HUES64 (cell line): ENCODE data around the gene STXBP1.
A peak's percentile ranks its signal among the peaks of the same experiment; 100 is the strongest.

Experiments
- H3K27ac ChIP-seq: 2 replicates; pipeline ENCODE4 v1.7.0; 2013; ENCODE audit warnings: low read depth, low read length, inconsistent platforms
- H3K27me3 ChIP-seq: 2 replicates; pipeline ENCODE4 v1.6.1; 2013; ENCODE audit warnings: mild to moderate bottlenecking, low read length; ENCODE audit not compliant: insufficient read depth
- H3K36me3 ChIP-seq: 2 replicates; pipeline ENCODE4 v1.6.1; 2013; ENCODE audit warnings: mild to moderate bottlenecking, low read length; ENCODE audit not compliant: insufficient read depth
- H3K4me1 ChIP-seq: 2 replicates; pipeline ENCODE4 v1.6.1; 2013; ENCODE audit warnings: mild to moderate bottlenecking, low read length, moderate library complexity; ENCODE audit not compliant: insufficient read depth
- H3K4me3 ChIP-seq: 2 replicates; pipeline ENCODE4 v1.5.1; 2013; ENCODE audit warnings: mild to moderate bottlenecking, low read length, moderate library complexity
- H3K9ac ChIP-seq: 2 replicates; pipeline ENCODE4 v1.6.1; 2013; ENCODE audit warnings: mild to moderate bottlenecking, low read depth, low read length
- H3K9me3 ChIP-seq: 2 replicates; pipeline ENCODE4 v1.6.1; 2013; ENCODE audit warnings: low read depth, low read length; ENCODE audit not compliant: insufficient read depth
- WGBS: fragments of 150-250, 120-280 bp; methylation state at CpG from one replicate; pipeline ENCODE4 v1.1.7; 2013; ENCODE audit warnings: missing lambda C conversion rate; 5-methylcytosine and 5-hydroxymethylcytosine counted together

Gene STXBP1

DNA sequence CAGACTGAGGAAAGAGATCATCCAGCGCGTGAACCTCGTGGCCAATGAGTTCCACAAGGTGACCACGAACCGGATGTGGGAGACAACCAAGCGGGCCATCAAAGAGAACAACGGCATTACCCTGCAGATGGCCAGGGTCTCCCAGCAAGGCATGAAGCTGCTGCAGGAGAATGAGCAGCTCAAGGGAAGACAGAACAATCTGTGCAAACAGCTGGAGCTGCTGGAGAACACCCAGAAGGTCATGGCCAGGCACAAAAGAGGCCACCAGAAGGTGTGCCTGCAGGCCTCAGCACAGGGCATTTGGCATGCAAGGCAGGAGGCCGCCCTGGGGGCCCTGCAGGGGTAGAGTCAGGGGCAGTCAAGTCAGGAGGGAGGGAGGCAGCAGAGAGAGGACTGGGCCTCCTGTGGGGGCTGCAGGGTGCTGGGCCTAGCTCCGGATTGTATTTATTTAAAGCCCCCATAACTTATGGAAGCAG, 99.2 kb downstream of the STXBP1 start:
- Histone ChIP-seq H3K27me3 (peaks cover 5% of the 10 kb centered on the region; the same call in 1 of the 2 replicates), H3K27ac (no peak overlapping the region), H3K4me3 (no peak overlapping the region), H3K36me3 (no peaks in the 10 kb centered on the region), H3K9me3 (no peaks in the 10 kb centered on the region), H3K4me1 (0 out of 2 replicates have a peak, but pooled peaks cover 7% of the 10 kb centered on the region), H3K9ac (no peak overlapping the region)
- 88% methylated on average over 9 of the region's 9 CpGs for WGBS

DNA sequence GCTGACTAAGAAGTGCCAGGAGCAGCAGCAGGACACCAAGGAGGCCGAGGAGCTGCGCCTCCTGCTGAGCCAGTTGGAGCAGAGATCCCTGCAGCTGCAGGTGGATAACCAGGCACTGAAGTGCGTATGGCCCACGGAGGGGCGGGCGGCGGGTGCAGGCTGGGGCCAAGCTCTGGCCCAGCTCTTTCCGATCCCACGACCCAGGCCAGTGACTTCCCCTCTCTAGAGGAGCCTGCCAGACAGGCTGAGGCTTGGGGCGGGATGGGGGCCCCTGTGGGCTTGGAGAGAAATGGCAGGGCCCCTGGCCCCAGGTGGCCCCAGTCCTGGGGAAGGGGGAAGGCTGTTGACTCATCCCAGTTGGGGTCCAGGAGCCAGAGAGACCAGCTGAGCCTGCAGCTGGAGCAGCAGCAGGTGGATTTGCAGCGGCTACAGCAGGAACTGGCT, 99.8 kb downstream of the STXBP1 start:
- no peak overlapping the region for H3K27ac ChIP-seq
- H3K9ac ChIP-seq: no peak overlapping the region
- WGBS: 62% methylated on average over 11 of the region's 11 CpGs
- no peaks in the 10 kb centered on the region for H3K9me3 ChIP-seq
- H3K4me1 ChIP-seq: 0 out of 2 replicates have a peak, but pooled peaks cover 7% of the 10 kb centered on the region
- H3K4me3 ChIP-seq: no peak overlapping the region
- no peaks in the 10 kb centered on the region for H3K36me3 ChIP-seq
- H3K27me3 ChIP-seq: peaks cover 5% of the 10 kb centered on the region; the same call in 1 of the 2 replicates

DNA sequence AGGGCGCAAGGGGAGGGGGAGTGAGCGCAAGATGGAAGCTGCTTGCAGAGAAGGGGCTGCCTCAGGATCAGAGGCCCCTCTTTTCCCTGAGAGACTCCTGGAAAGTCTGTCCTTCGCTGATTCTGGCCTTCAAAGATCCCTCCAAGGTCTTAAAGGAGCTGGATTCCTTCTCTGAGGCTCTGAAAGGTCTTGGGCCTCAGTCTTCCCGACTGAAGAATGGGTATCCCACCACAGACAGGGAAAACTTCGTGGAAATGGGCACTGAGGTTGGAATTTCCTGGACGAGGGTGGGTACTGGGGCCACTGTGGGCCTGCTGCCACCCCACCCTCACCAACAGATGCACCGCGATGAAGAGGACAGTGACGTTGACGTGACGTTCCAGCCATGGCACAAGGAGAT, 100.3 kb downstream of the STXBP1 start:
- Histone ChIP-seq H3K27ac (no peak overlapping the region), H3K27me3 (peaks cover 5% of the 10 kb centered on the region; the same call in 1 of the 2 replicates), H3K9ac (no peak overlapping the region), H3K36me3 (no peaks in the 10 kb centered on the region), H3K9me3 (no peaks in the 10 kb centered on the region), H3K4me1 (0 out of 2 replicates have a peak, but pooled peaks cover 7% of the 10 kb centered on the region), H3K4me3 (no peak overlapping the region)
- 86% methylated on average over 11 of the region's 11 CpGs for WGBS

DNA sequence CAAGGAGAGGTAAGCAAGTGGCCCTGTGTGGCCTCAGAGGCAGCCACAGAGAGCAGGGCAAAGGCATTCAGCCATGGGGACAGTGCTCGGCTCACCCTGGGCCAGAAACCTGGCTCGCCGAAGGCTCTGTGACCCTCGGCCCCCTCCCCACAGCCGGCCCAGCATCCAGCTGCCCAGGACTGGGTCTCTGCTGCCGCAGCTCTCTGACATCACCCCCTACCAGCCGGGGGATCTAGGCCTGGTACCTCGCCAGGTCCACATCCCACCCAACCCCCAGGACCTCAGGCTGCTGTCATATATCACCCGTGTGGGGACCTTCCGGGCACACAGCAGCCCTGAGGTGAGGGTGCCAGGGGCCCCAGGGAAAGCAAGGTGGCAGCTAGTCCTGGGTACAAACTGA, 100.8 kb downstream of the STXBP1 start:
- Histone ChIP-seq H3K9ac (no peak overlapping the region), H3K9me3 (no peaks in the 10 kb centered on the region), H3K36me3 (no peaks in the 10 kb centered on the region), H3K27me3 (peaks cover 5% of the 10 kb centered on the region; the same call in 1 of the 2 replicates), H3K4me1 (0 out of 2 replicates have a peak, but pooled peaks cover 7% of the 10 kb centered on the region), H3K27ac (no peak overlapping the region), H3K4me3 (no peak overlapping the region)
- WGBS: 91% methylated on average over 10 of the region's 10 CpGs

GRCh38 chr9:127714020-127714750, 102.1 kb downstream of the STXBP1 start:
- Histone ChIP-seq H3K9ac (no peak overlapping the region), H3K36me3 (no peaks in the 10 kb centered on the region), H3K4me1 (0 out of 2 replicates have a peak, but pooled peaks cover 7% of the 10 kb centered on the region), H3K9me3 (no peaks in the 10 kb centered on the region), H3K27me3 (peaks cover 5% of the 10 kb centered on the region; the same call in 1 of the 2 replicates), H3K4me3 (peak overlapping the region; percentile 73), H3K27ac (no peak overlapping the region)
- WGBS: 82% methylated on average over 19 of the region's 19 CpGs

DNA sequence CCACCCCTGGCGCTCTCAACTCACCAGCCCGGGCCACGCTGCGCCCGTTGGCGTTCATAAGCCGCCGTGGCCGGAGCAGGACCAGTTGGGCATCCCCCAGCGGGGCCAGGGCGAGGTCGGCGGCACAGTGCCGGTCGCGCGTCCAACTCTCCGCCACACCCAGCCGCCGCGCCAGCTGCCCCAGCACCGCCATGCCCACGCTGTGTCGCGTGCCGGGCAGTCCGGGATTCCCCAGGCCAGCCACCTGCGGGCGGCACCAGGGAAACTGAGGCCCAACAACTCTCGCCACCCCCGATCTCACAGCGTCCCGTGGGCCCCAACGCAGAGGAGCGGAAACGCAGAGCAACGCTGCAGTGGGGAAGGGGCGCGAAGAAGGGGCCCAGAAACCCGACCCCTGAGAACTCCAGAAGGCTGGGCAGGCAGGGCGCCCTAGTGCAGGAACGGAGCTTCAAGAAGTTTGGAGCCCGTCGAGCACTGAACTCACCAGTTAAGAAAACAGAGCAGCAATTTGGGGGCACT, 102.9 kb downstream of the STXBP1 start:
- Histone ChIP-seq H3K27ac (no peak overlapping the region), H3K4me3 (peak overlapping the region; percentile 73), H3K9ac (peak overlapping the region; percentile 46), H3K9me3 (no peaks in the 10 kb centered on the region), H3K4me1 (0 out of 2 replicates have a peak, but pooled peaks cover 7% of the 10 kb centered on the region), H3K36me3 (no peaks in the 10 kb centered on the region), H3K27me3 (peaks cover 5% of the 10 kb centered on the region; the same call in 1 of the 2 replicates)
- WGBS: 2% methylated on average over 44 of the region's 44 CpGs

GRCh38 chr9:127715470-127716337, 103.6 kb downstream of the STXBP1 start, which contains the start of the genes PTRH1 and TTC16:
PTRH1 (minus strand) TSS chr9:127715663; CDS start chr9:127715639, 24 bp downstream.
TTC16 (plus strand) TSS chr9:127716079; CDS start chr9:127716146, 67 bp downstream.
- peaks cover 5% of the 10 kb centered on the region; the same call in 1 of the 2 replicates for H3K27me3 ChIP-seq
- 0 out of 2 replicates have a peak, but pooled peaks cover 7% of the 10 kb centered on the region for H3K4me1 ChIP-seq
- peak within 1 kb of the TSS; percentile 73 for H3K4me3 ChIP-seq
- H3K9me3 ChIP-seq: no peaks in the 10 kb centered on the region
- H3K9ac ChIP-seq: peak within 1 kb of the TSS; percentile 46
- peak within 1 kb of the TSS; percentile 46; the same call in 1 of the 2 replicates for H3K27ac ChIP-seq
- whole genome bisulfite sequencing: 6% methylated on average over 65 of the region's 65 CpGs
- H3K36me3 ChIP-seq: no peaks in the 10 kb centered on the region

DNA sequence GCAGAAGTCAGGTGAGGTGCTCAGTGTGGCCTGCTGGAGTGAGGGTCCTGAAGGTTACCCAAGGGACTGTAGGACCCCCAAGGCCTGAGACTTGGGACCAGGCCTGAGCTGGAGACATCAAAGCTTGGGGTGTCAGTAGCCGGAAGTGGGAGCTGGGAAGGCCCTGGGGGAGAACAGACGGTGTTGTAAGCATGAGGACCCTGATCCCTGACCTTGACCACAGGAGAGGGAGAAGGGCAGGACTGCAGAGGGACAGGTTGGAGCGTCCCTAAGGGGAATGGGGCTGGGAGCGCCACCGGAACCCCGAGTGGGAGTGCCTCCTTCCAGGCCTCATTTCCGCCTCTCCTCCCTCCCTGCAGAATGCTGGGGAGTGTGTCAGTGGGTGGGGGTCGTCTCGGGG, 104.3 kb downstream of the STXBP1 start:
- no peak overlapping the region for H3K27ac ChIP-seq
- WGBS: 91% methylated on average over 5 of the region's 9 CpGs
- peaks cover 5% of the 10 kb centered on the region; the same call in 1 of the 2 replicates for H3K27me3 ChIP-seq
- peak overlapping the region; percentile 73; the same call in 1 of the 2 replicates for H3K4me3 ChIP-seq
- H3K36me3 ChIP-seq: no peaks in the 10 kb centered on the region
- 0 out of 2 replicates have a peak, but pooled peaks cover 7% of the 10 kb centered on the region for H3K4me1 ChIP-seq
- H3K9ac ChIP-seq: no peak overlapping the region
- H3K9me3 ChIP-seq: no peaks in the 10 kb centered on the region

GRCh38 chr9:127717766-127718165, 105.7 kb downstream of the STXBP1 start:
- Histone ChIP-seq H3K4me3 (no peak overlapping the region), H3K36me3 (no peaks in the 10 kb centered on the region), H3K27me3 (peaks cover 5% of the 10 kb centered on the region; the same call in 1 of the 2 replicates), H3K9ac (no peak overlapping the region), H3K4me1 (0 out of 2 replicates have a peak, but pooled peaks cover 3% of the 10 kb centered on the region), H3K9me3 (no peaks in the 10 kb centered on the region), H3K27ac (no peak overlapping the region)
- 92% methylated on average over 5 of the region's 5 CpGs for whole genome bisulfite sequencing

DNA sequence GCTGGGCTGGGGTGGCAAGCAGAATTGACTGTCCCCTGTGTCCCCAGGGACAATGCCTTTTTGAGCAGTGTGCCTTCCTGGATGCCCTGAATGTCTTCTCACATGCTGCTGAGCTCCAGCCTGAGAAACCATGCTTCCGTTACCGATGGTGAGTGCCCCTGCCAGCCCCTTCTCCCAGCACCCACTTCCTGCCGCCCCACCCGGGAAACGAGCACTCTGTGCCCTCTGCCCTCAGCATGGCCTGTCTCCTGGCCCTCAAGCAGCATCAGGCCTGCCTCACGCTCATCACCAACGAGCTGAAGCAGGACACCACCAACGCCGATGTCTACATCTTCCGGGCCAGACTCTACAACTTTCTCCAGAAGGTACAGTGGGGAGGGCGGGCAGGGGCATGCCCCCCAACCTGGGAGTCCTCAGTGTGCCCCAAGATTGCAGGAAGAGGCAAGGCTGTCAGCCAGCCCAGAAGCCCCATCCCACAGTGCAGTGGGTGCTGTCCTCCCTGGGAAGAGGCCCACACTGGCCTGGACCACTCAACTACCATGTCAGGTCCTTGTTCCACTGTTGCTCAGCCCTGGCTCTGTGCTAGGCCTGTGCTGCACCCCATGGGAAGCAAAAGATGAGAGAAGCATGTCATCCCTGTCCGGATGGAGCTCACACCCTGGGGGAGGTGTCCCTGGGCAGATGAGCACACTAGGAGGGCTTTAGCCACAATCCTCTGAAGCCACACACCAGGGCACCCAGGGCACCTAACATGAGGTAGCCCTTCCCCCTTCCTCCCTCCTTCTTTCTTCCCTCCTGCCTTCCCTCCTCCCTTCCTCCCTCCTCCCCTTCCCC, 108.2 kb downstream of the STXBP1 start:
- no peak overlapping the region for H3K9ac ChIP-seq
- 88% methylated on average over 12 of the region's 12 CpGs for WGBS
- no peaks in the 10 kb centered on the region for H3K27me3 ChIP-seq
- H3K36me3 ChIP-seq: no peaks in the 10 kb centered on the region
- no peak overlapping the region for H3K27ac ChIP-seq
- no peak overlapping the region for H3K4me3 ChIP-seq
- no peaks in the 10 kb centered on the region for H3K4me1 ChIP-seq
- H3K9me3 ChIP-seq: no peaks in the 10 kb centered on the region
